Stomach (tissue), 4 donors: Measurements from ENCODE around the gene RUNDC1.

Source experiments
- CTCF ChIP-seq, 7 experiments: fragments of 450-650 bp in 4 of 7; fragments of 200-600 bp in 3 of 7; sonication (generic) in 3 of 7; IDR thresholded peaks; one replicate each; pipeline ENCODE4 v1.5.1; 2016 to 2019; ENCODE audit warnings: antibody characterized with exemption in 7 of 7, control low read depth in 2 of 7, mild to moderate bottlenecking in 1 of 7
- EP300 ChIP-seq: sonication (generic); formaldehyde crosslinking; IDR thresholded peaks from one replicate; pipeline ENCODE4 v1.6.1; 2017; ENCODE audit warnings: antibody characterized with exemption
- POLR2A ChIP-seq, 4 donors: fragments of 450-650 bp; IDR thresholded peaks; one replicate each; pipeline ENCODE4 v1.6.1; 2016; ENCODE audit warnings: antibody characterized with exemption in 4 of 4, control low read depth in 2 of 4, mild to moderate bottlenecking in 1 of 4, moderate library complexity in 1 of 4
- POLR2AphosphoS5 ChIP-seq, 3 donors: sonication (generic); formaldehyde crosslinking; IDR thresholded peaks; one replicate each; pipeline ENCODE4 v1.6.1; 2016; ENCODE audit warnings: antibody characterized with exemption in 3 of 3

DNA sequence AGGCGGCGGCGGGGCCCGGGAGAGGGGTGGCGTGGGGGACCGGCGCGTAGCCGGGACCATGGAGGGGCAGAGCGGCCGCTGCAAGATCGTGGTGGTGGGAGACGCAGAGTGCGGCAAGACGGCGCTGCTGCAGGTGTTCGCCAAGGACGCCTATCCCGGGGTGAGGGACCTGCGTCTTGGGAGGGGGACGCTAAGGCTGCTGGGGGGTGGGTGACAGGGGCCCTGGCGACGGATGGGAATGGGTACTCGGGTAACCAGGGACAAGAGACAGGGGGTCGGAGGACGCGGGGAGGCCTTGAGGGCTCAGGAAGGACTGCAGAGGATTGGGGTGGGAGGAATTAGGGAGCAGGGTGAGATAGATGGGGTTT lies 44.9 kb downstream of the RUNDC1 start:
- no peak for TF ChIP-seq POLR2AphosphoS5 (IDR thresholded peaks at IDR 0.05)
- TF ChIP-seq CTCF (IDR thresholded peaks at IDR 0.05): no peak
- no peak for TF ChIP-seq POLR2A (IDR thresholded peaks at IDR 0.05)
- no peak for TF ChIP-seq EP300
